Subcutaneous abdominal adipose tissue (tissue), 5 donors: ENCODE results near the gene CDK15.

Experiments used
- H3K27ac ChIP-seq: one replicate; pipeline ENCODE4 v1.7.0; 2013; ENCODE audit warnings: low read depth, mild to moderate bottlenecking, inconsistent platforms, low read length, moderate library complexity
- H3K27me3 ChIP-seq, 5 donors: one replicate each; pipeline ENCODE4 v1.7.0; 2013; ENCODE audit warnings: low read length in 5 of 5, inconsistent platforms in 1 of 5; ENCODE audit not compliant: control insufficient read depth in 5 of 5, insufficient read depth in 4 of 5
- H3K36me3 ChIP-seq, 5 donors: one replicate each; pipeline ENCODE4 v1.7.0; 2013; ENCODE audit warnings: low read length in 5 of 5; ENCODE audit not compliant: control insufficient read depth in 5 of 5, insufficient read depth in 5 of 5
- H3K4me1 ChIP-seq, 5 donors: one replicate each; pipeline ENCODE4 v1.7.0; 2013; ENCODE audit warnings: low read length in 5 of 5, mild to moderate bottlenecking in 3 of 5, moderate library complexity in 1 of 5; ENCODE audit not compliant: control insufficient read depth in 5 of 5, insufficient read depth in 5 of 5
- H3K4me3 ChIP-seq, 5 donors: one replicate each; pipeline ENCODE4 v1.7.0; 2013; ENCODE audit warnings: low read length in 5 of 5, low read depth in 1 of 5
- H3K9ac ChIP-seq, 5 donors: one replicate each; pipeline ENCODE4 v1.7.0; 2013; ENCODE audit warnings: low read length in 5 of 5, mild to moderate bottlenecking in 4 of 5, moderate library complexity in 3 of 5
- H3K9me3 ChIP-seq, 5 donors: one replicate each; pipeline ENCODE4 v1.7.0; 2013; ENCODE audit warnings: low read length in 5 of 5; ENCODE audit not compliant: control insufficient read depth in 5 of 5
- donor health status: healthy.
- donor health status: healthy.
- donor health status: healthy.
- donor health status: healthy.
- donor health status: healthy.

CDK15 gene

DNA sequence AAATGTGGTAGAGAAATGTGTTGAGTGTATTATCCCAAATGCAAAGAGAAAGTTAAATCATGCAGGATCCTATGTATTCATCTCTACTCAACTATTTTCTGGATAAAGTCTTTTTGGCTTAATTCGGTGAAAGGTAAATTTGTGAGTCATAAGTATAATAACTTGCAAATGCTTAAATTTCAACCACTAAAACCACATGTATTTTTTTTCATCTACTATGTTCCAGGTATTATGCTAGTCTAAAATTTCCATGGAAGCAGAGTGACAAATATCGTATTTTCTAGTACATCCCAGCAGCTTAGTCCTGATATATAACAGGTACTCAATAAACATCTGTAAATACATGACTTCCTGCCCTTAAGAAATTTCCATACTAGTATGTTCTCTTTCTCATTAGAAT lies 31.8 kb upstream of the CDK15 start:
- H3K36me3 ChIP-seq = no peaks in the 10 kb centered on the region
- H3K4me3 ChIP-seq = no peak overlapping the region
- H3K9me3 ChIP-seq = no peaks in the 10 kb centered on the region
- H3K27me3 ChIP-seq = no peaks in the 10 kb centered on the region
- peaks cover 0 to 6% (median 3%) of the 10 kb centered on the region in 5 donors for H3K4me1 ChIP-seq
- H3K9ac ChIP-seq = no peak overlapping the region
- no peak overlapping the region for H3K27ac ChIP-seq

DNA sequence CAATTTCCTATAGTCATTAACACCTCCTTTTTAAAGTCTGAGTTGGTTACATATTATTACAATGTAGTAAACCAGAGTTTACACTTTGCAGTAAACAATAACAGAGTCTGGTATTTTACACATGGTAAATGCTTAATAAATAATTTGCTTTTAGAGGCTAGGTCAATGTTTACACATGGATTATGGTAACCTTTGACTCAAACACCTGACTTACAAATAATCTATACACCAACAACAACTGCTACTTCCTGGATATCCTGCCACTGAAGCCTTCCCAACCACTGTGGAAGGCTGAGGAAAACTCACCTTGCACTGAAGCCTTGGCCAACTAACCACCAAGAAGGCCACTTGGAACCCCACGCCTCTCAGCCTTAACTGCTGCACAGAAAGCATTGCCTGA lies 31.0 kb upstream of the CDK15 start:
- Histone ChIP-seq H3K27ac (no peak overlapping the region), H3K9me3 (no peaks in the 10 kb centered on the region), H3K27me3 (no peaks in the 10 kb centered on the region), H3K4me1 (peaks cover 0 to 14% (median 11%) of the 10 kb centered on the region in 5 donors), H3K9ac (no peak overlapping the region), H3K4me3 (no peak overlapping the region), H3K36me3 (no peaks in the 10 kb centered on the region)

DNA sequence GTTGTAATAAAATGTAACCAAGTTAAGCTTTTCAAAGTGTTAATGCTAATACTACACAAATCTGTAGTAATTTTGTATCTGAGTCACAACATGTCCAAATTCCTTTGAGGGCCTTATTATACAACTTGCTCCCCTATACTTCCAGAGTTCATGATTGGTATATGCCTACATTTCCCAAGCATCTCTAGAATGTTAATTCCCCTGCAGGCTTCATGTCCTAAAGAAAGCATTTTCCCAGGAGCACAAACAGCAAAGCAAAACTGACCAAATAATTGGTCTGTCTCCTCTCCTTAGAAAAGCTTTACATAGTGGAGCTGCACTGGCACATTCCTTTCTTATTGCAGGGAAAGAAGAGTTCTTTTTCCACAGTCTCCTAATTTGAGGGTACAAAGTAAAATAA lies 29.3 kb upstream of the CDK15 start:
- Histone ChIP-seq H3K36me3 (no peaks in the 10 kb centered on the region), H3K9me3 (no peaks in the 10 kb centered on the region), H3K4me1 (peaks cover 2 to 24% (median 21%) of the 10 kb centered on the region in 5 donors), H3K27ac (no peak overlapping the region), H3K4me3 (no peak overlapping the region), H3K9ac (no peak overlapping the region), H3K27me3 (no peaks in the 10 kb centered on the region)

DNA sequence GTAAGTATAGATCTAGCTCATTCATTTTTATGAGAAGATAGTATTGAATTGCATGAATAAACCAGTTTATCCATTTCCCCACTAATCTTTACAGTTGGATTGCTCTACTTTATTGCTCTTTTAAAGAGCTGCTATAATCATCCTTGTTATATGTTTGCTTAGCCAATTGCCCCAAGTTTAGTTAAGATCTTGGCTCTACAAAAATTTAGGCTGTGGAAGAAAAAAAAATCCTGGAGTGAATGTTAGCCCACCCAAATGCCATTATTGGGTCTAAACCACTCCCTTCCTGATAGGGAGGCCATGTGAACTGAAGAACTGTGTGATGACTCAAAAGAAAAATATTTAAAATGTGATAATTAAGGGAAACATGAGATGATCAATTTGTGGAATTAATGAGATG lies 28.5 kb upstream of the CDK15 start:
- peaks cover 2 to 24% (median 21%) of the 10 kb centered on the region in 5 donors for H3K4me1 ChIP-seq
- H3K36me3 ChIP-seq = no peaks in the 10 kb centered on the region
- H3K9ac ChIP-seq = no peak overlapping the region
- H3K27me3 ChIP-seq = no peaks in the 10 kb centered on the region
- H3K27ac ChIP-seq = no peak overlapping the region
- no peaks in the 10 kb centered on the region for H3K9me3 ChIP-seq
- no peak overlapping the region for H3K4me3 ChIP-seq

DNA sequence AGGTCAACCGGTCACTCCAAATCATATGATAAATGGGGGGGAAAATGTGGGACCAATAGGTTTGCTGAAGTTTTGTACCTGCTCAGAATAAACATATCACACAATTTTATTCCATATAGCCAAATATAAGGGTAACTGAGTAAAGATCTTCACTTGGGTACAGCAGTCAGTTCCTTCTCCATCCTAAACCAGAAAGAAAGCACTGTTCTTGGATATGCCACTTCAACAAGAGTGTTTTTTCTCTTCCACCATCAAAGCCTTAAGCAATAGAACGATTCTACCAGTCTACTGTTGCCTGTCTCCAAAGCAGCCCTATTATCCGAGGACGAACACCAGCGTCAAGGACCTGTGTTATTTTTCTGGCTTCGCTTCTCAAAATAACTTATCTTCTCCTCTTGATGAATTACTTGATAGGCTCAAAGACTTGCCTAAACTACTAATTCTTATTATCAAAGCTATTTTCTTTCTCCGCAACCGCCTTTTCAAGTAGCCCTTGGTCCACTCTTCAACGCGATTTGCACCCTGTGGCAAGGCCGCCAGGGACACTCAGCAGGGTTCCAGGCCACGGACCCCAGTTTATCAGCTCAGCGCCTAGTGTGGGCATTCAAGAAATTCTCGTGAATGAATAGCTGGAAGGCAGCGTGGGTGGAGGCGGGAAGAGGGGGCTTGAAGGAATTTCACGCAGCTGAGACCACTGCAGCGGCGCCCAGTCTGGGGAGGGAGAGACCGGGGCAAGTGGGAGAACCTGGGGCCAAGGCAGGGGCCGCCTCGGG lies 26.2 kb upstream of the CDK15 start:
- Histone ChIP-seq H3K4me3 (peak overlapping the region; percentile 88 to 98 (median 95)), H3K9ac (peak overlapping the region; percentile 66 to 93 (median 86)), H3K36me3 (no peaks in the 10 kb centered on the region), H3K4me1 (peaks cover 2 to 24% (median 21%) of the 10 kb centered on the region in 5 donors), H3K9me3 (no peaks in the 10 kb centered on the region), H3K27me3 (no peaks in the 10 kb centered on the region), H3K27ac (peak overlapping the region; percentile 84)

DNA sequence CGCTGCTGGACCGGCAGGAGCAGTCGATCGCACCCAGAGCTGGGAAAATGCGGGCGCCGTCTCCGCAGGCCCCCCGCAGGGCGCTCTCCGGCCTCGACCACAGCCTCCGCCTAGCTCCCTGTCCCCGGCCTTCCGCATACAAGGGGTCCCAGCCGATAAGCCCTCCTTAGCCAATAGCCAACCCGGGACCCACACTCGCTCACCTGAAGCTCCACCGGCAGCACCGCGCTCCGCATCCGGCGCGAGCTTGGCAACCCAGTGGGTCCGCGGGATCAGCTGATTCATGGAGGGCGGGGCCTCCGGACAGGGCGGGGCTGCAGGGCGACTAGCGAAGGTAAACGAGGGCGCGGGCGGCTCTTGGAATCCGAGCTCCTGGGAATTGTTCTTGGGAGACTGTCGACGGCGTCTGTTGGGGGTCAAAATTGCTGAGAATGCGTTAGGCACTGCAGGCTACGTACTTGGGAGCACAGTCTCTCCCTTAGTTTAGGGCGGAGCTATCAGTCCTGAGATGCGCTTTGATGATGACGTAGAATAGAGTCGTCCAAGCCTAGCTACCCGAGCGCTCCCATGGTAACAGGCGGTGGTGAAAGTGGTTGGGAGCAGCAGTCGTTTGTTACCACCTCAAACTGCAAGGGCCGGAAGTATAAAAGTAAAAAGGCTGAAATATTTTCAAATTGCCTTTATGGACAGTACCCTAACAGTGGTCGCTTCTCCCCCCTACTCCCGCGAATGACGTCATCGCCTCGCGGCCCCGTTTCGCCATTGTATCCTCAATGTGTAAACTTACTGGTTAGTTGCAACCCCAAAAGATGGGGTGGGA lies 25.5 kb upstream of the CDK15 start, which contains the start of gene ALS2:
ALS2 (minus strand) TSS at position 260 of the 820 bp plus-strand sequence. CDS start 12,048 bp downstream, outside the sequence.
- Histone ChIP-seq H3K9ac (peak within 1 kb of the TSS; percentile 66 to 93 (median 86)), H3K4me1 (peaks cover 2 to 24% (median 20%) of the 10 kb centered on the region in 5 donors), H3K36me3 (no peaks in the 10 kb centered on the region), H3K9me3 (no peaks in the 10 kb centered on the region), H3K27ac (peak within 1 kb of the TSS; percentile 84), H3K27me3 (no peaks in the 10 kb centered on the region), H3K4me3 (peak within 1 kb of the TSS; percentile 94 to 99 (median 97))

DNA sequence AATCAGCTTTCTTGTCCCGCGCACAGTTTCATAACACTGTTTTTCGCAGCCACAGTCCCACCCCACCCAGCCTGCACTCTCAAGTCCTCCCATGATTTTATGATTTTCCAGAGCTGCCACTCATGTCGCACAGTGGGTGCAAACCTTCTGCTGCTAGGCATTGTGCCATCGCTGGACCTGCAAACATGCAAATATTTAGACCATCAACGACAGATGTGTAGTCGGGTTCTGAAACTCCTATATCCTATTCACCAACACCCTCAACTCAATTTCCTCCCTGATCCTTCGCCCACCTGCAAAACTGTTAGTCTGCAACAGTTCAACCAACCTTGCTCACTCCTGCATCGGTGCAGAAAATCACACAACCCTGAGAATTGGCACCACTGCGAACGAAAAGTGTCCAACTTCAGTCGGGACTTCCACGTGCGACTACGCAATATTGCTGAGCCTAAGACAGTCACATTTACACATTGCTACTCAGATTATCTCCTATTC lies 24.7 kb upstream of the CDK15 start:
- H3K36me3 ChIP-seq = no peaks in the 10 kb centered on the region
- H3K27ac ChIP-seq = peak overlapping the region; percentile 84
- no peaks in the 10 kb centered on the region for H3K9me3 ChIP-seq
- no peaks in the 10 kb centered on the region for H3K27me3 ChIP-seq
- peak overlapping the region in 4 of 5 donors; percentile 49 to 87 (median 84) for H3K9ac ChIP-seq
- H3K4me1 ChIP-seq = peaks cover 2 to 24% (median 20%) of the 10 kb centered on the region in 5 donors
- H3K4me3 ChIP-seq = peak overlapping the region; percentile 94 to 99 (median 97)

DNA sequence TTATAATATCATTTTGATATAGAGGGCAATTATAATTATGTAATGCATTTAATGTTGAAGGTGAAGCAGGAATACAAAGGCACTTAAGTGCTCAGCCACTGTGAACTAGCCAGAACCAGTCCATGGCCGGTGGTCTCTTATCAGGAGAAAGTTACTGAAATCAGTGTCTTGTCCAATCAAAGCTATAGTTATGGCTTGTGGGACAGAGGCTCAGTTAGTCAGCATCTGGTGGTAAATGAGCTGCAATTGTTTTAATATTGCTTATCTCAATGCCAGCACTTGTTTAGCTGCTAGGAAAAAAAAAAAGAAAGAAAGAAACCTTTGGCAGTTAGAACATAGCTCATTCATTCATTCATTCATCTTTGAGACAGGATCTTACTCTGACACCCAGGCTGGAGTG lies 21.8 kb upstream of the CDK15 start:
- no peaks in the 10 kb centered on the region for H3K27me3 ChIP-seq
- H3K4me1 ChIP-seq = peaks cover 2 to 20% (median 18%) of the 10 kb centered on the region in 5 donors
- H3K4me3 ChIP-seq = no peak overlapping the region
- no peak overlapping the region for H3K27ac ChIP-seq
- H3K9ac ChIP-seq = no peak overlapping the region
- H3K9me3 ChIP-seq = no peaks in the 10 kb centered on the region
- no peaks in the 10 kb centered on the region for H3K36me3 ChIP-seq

DNA sequence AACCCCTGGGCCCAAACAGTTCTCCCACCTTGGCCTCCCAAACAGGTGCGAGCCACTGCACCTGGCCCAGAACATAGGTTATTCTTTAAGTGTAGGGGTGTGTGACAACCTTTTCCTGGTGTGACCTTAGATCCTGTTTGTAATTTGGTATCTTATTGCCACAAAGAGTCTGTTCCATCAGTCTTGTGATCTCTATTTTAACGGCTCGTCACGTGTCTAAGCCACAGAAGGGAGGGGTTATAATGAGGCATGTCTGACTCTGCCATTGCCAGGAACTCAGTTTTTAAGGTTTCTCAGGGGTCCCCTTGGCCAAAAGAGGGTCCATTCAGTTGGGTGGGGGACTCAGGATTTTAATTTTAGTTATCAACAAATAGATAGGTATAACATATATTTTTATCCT lies 21.2 kb upstream of the CDK15 start:
- Histone ChIP-seq H3K9ac (no peak overlapping the region), H3K9me3 (no peaks in the 10 kb centered on the region), H3K4me3 (no peak overlapping the region), H3K36me3 (no peaks in the 10 kb centered on the region), H3K4me1 (peaks cover 2 to 15% (median 13%) of the 10 kb centered on the region in 5 donors), H3K27ac (no peak overlapping the region), H3K27me3 (no peaks in the 10 kb centered on the region)

DNA sequence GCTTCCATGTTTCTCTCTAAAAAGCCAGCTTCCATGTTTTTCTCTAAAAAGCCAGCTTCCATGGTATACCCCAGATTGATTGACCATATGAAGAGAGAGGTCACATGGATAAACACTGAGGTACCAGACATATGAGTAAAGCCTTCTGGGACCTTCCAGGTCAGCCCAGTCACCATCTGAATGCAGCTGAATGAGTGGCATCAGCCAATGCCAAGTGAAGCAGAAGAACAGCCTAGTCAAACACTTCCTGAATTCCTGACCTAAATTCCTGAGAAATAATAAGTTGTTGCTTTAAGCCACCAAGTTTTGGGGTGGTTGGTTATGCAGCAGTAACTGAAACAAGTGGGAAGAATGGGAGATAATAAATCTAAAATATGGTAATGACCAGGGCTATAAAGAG lies 19.9 kb upstream of the CDK15 start:
- Histone ChIP-seq H3K27me3 (no peaks in the 10 kb centered on the region), H3K9me3 (no peaks in the 10 kb centered on the region), H3K4me3 (no peak overlapping the region), H3K4me1 (peaks cover 0 to 6% (median 6%) of the 10 kb centered on the region in 5 donors), H3K27ac (no peak overlapping the region), H3K9ac (no peak overlapping the region), H3K36me3 (no peaks in the 10 kb centered on the region)
